GM12872 (cell line): ENCODE data around the gene OR5B21.

Experiments used
- TF ChIP-seq, protein P1 (sequence below): IDR thresholded peaks from 3 replicates; pipeline ENCODE4 v1.5.1; 2011; ENCODE audit warnings: low read depth, mild to moderate bottlenecking, low read length, moderate library complexity; ENCODE audit not compliant: insufficient read depth

Gene OR5B21

DNA sequence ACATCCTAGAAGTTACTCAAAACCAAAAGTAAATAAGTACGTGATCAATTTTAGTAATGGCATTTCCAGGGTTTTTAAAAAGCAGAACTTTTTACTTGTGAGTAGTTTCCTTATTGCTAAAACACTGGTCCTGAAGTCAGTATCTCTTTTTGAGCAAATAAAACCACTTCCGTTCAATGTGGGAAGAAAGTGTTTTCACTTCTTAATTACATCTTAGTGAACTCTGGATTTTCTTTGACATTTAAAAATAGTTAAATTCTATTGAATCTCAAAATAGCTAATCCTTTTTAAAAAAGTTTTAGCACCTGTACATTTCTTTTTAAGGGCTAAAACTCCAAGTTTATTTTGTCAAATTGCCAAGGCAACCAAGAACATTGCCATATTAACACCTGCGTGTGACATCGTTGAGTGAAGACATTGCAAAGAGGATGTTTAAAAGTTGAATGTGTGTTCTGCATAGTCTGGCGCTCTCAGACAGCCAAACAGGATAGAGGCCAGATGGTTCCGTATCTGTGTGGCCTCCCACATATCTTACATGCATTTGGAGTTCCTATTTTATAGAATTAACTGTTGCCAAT lies 17.2 kb upstream of the OR5B21 start:
- TF ChIP-seq, protein P1, sequence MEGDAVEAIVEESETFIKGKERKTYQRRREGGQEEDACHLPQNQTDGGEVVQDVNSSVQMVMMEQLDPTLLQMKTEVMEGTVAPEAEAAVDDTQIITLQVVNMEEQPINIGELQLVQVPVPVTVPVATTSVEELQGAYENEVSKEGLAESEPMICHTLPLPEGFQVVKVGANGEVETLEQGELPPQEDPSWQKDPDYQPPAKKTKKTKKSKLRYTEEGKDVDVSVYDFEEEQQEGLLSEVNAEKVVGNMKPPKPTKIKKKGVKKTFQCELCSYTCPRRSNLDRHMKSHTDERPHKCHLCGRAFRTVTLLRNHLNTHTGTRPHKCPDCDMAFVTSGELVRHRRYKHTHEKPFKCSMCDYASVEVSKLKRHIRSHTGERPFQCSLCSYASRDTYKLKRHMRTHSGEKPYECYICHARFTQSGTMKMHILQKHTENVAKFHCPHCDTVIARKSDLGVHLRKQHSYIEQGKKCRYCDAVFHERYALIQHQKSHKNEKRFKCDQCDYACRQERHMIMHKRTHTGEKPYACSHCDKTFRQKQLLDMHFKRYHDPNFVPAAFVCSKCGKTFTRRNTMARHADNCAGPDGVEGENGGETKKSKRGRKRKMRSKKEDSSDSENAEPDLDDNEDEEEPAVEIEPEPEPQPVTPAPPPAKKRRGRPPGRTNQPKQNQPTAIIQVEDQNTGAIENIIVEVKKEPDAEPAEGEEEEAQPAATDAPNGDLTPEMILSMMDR = no peak

DNA sequence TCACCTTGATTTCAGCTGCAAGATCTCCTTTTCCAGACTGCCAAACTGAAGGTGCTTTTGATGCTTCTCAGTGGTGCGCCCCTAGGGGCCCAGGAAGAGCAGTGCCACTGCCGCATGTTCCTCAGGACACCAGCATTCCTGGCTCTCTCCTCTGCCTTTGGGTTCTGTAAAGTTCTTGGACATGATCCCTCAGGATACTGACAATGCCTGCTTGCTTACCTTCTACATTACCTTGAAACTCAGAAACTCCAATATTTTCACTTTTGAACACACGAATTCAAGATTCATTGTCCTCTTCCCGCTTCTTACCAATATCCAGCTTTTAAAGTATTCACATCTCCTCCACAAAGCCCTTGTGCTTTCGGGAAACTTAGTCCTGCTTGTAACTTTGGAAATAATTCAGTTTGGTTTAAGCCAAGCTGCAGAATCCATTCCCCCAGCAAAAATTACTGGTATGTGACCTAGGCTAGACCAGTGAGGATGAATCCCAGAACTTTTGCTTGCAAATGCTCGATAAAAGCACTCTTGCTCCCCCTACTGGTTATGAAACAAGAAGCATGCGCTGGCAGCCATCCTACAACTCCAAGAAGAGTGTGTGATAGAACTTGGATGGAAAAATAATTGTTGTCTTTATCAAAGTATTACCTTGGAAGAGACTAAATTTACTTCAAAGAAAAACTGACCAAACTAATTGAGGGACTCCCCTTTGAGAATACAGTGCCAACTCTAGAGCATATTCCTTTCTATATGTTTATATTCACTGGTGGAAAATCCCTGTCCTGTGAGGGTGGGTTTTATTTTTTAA lies 16.5 kb upstream of the OR5B21 start:
- TF ChIP-seq, protein P1 = peak; percentile 89

- TF ChIP-seq, protein P1 = peak; percentile 46; the same call in 2 of the 3 replicates
Measured at GRCh38 chr11:58513747-58514367, 6.0 kb upstream of the OR5B21 start.

GRCh38 chr11:58511636-58512035 lies 3.7 kb upstream of the OR5B21 start:
- TF ChIP-seq, protein P1 = no peak

GRCh38 chr11:58509748-58510147 lies 1.8 kb upstream of the OR5B21 start:
- TF ChIP-seq, protein P1 = no peak

DNA sequence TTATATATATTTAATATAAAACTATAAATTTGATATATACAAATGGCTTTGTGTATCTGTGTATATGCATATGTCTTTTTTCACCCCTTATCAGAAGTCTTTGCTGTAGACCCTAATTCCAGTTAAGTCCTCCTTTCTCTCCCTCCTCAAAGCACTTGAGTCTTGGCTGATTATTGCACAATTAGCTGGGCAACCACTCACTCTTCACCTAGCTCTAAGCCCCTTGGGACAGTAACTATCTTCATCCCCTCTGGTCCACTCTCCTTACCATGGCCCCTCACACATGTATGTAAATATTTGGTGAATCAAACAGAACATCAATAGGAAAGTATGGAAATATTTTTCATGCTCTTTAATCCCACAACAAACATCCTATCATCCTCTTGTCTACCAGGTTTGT lies 909 bp upstream of the OR5B21 start:
- TF ChIP-seq, protein P1 = no peak

- TF ChIP-seq, protein P1 = no peak
Measured at GRCh38 chr11:58507355-58507754, 550 bp downstream of the OR5B21 start.
